Glomerular endothelial cell (primary cell): ENCODE data around the gene SRC. TPM values are rescaled to one million over a fixed set of nuclear protein-coding genes. Genes with fewer than 3 reads are reported as not detected.

ENCODE experiments used
- DNase-seq: peaks from one replicate; pipeline ENCODE4 v3.0.0-alpha.2; 2011; ENCODE audit warnings: low read depth, low spot score; ENCODE audit errors: extremely low read depth
- total RNA-seq: library from RNA; depleted of rRNA; stranded (reverse); fragments of >200 nt; gene quantifications from 2 replicates; pipeline ENCODE4 v1.2.3, GENCODE V29; 2015

Gene SRC
- total RNA-seq, 1 donor from 2014 or later = 20.7 TPM

DNA sequence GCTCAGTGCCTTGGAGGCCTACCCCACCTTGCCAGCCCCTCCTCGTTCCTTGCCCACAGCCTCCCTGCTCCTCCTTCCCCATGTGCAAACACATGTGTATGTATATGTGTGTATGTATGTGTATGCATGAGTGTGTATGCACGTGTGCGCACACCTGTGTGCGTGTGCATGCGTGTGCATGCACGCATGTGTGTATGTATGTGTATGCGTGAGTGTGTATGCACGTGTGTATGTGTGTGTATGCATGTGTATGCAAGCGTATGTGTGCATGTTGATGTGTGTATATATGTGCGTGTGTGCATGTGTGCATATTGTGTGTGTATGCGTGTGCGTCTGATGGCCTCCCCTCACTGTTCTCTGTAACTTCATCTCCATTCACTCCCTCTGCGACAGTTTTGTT is 74.7 kb downstream of the SRC start:
- no peak for DNase-seq

DNA sequence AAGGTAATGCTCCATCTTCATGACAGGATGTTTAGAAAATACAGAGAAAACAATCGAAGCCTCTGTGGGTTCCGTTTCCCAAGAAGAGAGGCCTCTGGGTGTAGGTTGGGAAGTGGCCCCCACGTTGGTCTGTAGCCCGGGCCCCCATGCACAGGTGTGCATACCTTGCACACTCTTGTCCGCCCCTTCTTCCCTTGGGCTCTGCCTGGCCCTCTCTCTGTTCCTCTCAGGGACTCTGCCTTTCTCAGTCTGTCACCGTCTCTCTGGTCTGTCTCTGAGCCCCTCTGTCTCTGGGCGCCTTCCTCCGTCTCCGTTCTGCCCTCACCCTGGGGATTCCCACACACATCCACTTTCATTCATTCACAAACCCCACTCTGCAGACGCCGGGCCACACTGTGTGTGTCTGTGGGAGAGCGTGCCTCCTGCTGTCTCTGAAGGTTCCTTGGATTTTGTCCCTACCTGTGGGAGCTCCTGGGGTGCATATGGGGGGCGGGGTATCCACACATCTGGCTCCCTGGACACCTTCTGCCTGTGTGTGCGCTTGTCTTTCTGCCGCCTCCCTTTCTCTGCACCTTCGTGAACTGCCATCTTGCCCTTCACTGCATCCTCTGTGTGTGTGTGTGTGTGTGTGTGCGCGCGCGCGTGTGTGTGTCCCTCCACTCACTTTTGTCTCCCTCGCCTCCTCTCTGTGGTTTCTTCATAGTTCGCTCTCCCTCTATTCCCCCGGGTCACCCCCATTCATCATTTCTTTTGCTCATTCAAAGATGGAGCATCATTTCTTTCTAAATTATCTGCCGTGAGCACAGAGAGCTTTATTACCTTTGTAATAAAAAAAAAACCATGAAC is 75.3 kb downstream of the SRC start:
- no peak for DNase-seq

DNA sequence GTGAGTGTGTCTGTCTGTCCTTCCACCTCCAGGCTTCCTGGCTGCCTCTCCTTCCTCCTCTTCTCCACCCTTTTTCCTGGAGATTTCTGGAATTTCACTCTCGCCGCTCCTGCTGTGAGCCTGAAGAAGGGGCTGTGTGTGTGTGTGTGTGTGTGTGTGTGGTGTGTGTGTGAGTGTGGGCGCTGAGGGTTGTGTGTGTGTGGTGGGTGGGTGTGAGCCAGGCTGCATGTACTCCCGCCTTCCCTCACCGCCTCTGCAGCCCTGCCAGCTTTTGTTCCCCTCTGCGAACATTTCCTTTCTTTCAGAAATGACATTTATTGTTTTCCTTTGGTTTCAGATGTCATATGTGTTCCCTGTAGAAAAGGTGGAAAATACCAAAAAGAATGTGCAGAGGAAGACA is 76.0 kb downstream of the SRC start:
- DNase-seq = no peak

DNA sequence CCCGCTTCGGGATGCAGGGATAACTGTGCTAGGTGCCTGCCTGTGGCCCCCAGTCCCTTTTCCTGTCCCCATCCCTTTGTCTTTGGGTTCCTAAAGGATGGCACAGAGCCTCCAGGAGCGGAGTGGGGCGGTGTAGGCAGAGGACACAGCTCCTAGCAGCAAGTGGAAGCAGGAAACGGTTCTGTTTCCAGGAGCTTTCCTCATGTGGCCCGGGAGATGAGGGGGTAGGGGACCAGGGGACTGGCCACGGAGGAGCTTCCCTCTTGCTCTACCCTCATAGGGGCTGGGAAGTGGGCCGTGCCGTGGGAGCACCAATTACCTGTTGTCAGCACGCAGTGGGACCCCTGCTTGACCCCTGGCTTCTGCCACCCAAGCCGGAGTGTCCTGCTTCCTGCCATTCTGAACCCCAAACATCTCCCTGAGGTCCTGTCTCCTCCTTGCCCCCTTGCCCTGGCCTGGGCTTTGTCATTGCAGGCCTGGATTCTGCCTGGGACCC is 76.9 kb downstream of the SRC start:
- no peak for DNase-seq

DNA sequence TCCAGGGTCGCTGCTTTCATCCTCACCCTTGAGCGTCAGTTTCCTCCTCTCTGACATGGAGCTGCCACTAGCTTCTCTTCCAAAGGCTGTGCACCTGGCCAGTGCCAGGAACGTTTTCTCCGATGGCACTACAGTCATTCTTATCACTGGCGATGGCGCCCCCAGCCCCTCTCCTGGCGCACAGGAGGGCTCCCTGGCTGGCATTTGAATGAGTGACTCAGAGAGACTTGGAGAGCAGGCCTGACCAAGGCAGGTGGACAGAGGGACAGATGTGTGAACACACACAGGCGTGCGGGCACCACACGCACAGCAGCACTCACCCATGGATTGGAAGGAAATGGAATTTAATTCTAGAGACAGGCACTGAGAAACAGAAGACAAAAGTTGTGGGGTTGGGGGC is 77.6 kb downstream of the SRC start:
- DNase-seq = no peak

DNA sequence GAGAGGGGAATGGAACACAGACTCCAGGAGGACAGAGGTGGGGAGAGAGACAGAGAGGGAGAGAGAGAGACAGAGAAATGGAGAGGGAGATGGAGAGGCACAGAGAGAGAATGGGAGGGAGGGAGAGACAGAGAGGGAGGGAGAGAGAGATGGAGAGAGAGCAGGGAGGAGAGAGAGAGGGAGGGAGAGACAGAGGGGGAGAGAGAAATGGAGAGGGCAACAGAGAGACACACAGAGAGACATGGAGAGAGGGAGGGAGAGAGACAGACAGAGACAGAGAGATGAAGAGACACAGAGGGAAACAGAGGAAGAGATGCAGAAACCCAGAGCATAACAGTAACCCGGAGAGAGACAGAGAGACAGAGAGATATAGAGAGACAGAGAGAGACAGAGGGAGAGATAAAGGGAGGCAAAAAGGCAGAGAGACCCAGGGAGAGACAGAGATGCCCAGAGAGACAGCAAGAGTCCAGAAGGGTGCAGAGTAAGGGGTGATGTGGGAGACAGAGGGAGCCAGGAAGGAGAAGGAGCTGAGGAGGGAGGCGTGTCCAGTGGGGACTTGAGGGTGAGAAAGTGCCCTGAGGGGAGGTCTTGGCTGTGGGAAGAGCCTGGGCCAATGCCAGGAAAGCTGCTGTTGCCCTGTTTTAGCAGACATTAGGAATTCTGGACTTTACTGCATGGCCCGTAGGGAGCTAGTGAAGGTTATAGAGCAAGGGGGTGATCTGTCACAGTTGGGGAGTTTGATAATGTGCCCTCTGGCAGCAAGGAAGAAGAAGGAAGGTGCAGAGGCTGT is 78.3 kb downstream of the SRC start:
- no peak for DNase-seq

DNA sequence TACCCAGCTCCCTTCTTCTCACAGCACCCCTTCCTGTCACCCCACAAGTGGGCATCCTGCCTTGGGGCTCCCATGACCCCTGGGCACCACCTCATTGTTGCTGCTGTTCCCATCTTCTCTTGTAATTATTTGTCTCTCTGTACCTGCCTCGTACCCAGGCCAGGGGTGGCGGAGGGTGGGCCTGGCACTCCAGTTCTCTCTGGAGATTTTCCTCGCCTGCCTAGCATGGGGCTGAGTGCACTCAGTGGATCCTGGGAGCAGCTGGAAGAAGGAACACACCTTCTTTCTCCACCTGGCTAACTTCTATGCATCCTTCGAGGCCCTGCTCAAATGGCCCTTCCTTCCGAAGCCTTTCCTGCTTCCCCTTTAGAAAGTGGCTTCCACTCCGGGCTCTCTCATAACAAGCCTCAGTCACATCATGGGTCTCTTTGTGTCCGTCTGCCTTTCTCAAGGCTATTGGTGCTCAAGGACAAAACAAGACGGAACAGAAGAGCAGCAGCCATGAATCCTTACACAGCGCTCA is 79.2 kb downstream of the SRC start:
- no peak for DNase-seq

DNA sequence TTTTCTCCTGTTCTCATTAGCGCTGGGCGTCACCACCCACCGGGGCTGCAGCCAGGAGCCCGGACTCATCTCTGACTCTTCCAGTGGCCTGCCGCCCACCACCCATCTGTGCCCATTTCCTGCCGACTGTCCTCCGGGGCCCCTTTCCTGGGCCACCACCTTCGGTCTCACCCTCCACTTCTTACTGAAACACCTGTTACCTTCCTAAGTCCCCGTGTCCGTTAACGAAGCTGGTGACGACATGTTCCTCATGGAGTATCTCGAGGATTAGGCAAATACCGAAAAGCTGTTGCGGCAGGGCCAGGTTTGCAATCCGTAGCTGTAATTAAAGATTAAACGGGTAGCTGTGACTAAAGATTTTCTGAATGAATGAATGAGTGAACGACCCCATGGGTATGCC is 80.2 kb downstream of the SRC start:
- no peak for DNase-seq

DNA sequence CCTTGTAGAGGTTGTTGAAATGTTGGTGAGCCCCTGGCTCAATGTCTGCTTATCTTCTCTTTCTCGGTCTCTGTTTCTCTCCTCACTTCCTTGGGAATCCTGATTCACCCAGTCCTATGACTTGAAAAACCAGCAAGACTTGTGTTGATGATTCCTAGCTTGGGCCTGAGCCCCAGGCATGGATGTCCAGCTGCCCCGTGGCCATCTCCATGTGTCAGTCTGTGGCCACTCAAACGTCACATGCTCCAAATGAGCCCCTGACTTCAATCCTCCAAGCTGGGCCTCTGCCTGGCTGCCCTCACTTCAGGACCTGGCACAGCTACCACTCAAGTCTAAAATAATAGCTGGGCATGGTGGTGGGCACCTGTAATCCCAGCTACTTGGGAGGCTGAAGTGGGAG is 81.0 kb downstream of the SRC start:
- no peak for DNase-seq

DNA sequence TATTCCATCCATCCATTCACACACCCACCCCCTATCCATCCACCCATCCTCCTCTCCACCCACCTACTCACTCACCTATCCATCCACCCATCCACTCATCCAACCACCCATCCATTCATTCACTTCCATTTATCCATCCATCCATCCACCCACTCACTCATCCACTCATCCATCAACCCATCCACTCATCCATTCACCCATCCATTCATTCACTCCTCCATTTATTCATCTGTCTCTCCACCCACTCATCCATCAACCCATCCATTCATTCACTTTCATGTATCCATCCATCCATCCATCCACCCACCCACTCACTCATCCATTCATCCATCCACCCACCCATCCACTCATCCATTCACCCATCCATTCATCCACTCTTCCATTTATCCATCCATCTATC is 84.1 kb downstream of the SRC start:
- DNase-seq = no peak

DNA sequence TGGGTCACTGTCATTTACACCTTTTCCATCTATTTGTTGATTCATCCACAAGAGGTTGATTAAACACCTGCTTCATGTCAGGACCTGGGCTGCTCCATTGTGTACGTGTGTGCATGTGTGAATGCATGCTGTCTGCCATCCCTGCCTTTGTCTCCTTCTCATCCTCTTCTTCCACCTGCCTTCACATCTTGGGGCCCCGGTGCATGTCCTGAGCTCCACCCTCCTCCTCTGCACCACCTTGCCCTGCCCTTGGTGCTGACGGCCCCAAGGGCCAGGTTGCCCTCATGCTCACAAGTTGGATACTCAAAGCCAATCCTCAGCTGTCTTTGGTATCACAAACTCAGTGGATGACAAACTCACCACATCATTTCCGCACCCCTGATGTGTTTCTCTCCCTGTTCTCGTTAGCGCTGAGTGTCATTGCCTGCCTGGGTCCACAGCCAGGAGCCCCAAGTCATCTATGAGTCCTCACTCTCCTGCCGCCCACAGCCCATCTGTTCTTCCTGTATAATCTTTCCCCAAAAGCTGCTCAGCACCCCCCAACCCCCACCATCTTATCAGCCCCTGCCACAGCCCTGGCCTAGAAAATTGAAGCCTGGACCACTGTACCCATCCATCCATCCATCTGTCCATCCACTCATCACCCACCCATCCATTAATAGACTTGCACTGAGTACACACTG is 85.0 kb downstream of the SRC start:
- no peak for DNase-seq

DNA sequence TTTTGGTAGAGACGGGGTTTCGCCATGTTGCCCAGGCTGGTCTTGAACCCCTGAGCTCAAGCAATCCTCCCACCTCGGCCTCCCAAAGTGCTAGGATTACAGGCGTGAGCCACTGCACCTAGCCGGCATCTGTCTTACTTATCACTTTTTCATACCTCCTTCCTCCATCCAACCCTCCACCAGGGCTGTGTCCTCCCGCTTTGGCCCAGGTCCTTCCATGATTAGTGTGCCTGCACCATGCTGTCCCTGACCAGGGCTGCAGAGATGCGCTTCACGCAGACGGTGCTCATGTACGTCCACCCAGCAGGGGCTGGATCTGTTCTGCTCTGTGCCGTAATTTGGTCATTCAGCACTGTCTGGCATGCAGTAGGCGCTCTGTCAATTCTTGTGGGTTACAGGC is 85.8 kb downstream of the SRC start:
- DNase-seq = no peak

DNA sequence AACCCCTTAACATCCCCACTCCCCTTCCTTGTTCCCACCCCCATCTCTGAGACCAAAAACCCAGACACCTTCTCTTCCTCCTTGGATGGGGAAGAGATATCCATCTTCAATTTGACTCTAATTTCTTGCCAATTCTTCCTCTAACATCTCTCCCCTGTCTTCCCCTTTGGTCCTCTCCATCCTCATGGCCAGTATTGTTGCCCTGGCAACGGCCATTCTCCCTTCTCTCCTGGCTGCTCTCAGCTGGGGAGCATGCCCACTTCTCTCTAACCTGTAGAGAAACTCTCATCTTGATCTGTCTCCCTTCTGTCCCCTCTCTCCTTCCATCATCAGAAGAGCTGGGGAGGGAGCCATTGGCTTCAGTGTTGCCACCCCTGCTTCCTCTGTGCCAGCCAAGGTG is 86.7 kb downstream of the SRC start:
- DNase-seq = no peak

DNA sequence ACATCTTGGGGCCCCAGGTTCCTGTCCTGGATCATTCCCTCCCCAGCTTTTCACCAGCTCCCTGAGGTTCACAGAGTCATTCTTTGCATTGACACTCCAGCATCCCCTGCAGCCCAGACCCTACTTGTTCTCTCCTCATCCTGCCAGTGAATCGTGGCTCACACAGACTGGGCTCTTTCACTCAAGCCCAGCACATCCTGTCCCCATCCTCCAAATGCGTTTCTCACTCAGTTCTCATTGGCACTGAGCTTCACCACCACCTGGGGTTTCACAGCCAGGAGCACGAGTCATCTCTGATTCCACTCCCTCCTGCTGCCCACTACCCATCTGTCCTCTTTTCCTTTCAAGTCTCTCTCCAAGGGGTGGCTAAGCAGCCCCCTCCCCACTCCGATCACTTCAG is 89.7 kb downstream of the SRC start:
- DNase-seq = no peak

DNA sequence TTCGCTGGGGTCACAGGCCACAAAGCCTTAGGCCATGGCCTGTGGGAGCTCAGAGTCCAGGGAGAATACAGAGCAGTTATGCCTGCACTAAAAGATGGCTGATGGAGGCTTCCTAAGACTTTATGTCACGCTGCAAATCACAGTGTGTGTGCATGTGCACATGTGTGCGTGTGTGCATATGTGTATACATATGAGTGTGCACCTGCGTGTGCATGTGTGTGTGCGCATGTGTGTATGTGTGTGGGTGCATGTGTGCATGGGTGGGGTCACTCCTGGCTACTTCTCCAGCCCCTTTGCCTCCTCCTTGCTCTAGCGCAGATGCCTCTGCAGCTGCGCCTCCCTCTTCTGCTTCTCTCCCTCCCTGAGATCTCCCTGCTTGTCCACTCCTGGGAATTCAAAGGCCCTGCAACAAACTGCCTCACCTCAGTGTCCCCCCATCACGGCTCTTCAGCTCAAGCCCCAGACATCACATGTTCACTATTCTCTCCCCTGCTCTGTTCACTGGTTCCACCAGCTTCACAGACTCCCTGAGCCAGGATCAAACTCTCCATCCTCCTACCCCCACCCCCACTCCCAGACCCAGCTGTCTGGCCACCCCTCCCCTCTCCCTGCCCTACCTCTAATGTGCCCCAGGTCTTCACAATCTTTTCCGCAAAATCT is 90.7 kb downstream of the SRC start:
- no peak for DNase-seq

DNA sequence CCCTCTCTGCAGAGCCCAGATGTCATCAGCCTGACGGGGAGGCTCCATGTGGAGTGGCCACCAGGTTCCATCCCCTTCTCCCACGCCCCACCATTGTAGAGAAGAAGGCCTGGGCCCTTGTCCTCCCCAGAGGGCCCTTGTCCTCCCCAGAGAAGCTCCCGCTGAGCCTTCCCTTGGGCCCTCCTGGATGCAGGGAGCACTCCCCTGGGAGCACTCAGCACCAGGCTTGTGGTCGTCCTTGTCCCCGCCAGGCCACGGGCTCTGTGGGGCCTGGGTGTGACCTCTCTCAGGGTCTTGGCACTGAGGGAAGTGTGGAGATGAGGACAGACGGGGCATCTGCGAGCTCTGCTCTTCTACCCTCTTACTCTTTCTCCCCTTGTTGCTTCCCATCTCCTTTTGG is 91.7 kb downstream of the SRC start:
- DNase-seq = no peak

DNA sequence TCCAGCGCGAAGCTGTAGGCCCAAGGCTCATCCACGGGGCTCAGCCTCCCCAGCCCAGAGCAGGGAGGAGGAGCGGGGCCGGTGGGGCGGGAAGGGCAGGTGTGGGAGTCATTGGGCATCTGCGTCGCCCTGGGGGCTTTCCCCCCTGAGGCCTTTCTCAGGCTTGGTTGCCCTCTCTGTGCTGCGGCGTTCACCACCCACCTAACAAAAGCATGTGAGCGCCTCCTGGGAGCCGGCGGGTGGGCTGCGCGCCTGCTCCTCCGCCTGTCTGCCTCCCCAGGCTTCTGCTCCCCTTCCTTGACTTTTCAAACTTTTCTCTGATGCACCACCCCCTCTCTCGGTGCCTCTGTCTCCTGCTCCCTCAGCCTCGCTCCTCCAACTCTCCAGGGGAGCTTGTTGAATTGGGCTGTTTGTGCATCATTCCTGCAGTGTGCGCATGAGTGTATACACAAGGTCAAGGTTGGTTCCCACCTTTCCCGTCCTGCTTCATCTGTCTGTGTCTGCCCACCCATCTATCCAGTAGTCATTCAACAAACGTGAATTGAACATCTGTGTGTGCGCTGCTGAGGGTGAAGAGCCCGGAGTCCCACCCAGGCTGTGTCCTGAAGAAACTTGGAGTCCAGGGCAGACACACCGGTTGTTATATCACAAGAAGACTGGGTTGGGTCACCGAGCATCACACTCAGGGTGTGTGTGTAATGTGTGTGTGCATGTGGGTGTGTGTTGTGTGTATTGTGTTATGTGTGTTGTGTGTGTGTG is 92.7 kb downstream of the SRC start:
- no peak for DNase-seq

DNA sequence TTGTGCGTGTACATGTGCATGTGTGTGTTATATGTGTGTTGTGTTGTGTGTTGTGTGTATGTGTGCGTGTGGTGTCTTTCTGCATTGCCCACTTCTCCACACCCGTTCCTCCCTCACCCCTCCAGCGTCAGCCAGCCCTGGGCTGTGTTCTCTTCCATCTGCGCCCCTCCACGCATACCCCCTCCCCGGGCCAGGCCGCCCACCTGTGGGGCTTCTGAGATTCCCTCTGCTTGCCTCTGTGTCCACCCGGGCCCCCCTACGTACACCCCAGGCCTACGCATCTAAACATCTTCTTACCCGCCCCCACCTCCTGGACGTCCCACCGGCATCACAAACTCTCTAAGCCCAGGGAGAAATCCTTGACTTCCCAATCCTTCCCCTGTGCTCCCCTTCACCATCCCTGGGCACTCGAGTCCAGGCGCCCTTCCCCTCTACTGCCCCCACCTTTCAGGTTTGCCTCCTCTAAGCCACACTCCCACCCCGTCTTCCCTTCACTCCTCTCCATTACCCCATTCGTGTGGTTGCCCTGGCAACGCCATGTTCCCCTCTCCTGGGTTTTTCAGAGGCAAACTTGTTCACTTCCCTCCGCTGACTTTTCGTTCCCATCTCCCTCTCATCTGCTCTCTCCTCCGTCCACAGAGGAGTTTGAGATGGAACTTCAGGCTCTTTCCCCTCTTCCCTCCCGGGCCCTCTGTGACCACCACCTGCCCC is 93.4 kb downstream of the SRC start:
- no peak for DNase-seq

DNA sequence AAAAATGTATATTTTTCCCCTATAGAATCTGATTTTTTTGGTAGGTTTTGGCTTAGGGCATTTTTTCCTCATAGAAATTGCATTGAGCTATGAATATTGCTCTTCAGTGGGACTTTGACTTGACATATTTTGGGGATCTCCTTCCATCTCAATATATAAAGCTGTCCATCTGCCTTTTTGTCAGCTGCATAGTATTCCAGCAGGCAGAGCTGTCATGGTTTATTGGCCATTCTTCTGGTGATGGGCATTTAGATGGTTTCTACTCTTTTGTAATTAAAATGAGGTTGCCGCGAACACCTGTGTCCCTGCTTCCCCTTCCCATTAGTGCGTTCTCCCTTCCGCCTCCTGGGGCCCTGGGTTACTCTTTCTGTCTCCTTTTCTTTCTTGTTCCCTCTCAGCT is 95.1 kb downstream of the SRC start:
- no peak for DNase-seq
